Hematopoietic multipotent progenitor cell treated with erythropoietin and hydrocortisone succinate and interleukin-3 and kit ligand, for 15 days (in vitro differentiated cells): Measurements from ENCODE around the gene ACOT11.
"Not testable (repeated sequence)": the region's sequence is repeated elsewhere in the genome, so short reads cannot be mapped to it uniquely, and the experiment has no call there.

Source experiments
- DNase-seq: peaks from one replicate; pipeline ENCODE4 v3.0.0-alpha.2; 2015; ENCODE audit warnings: low spot score

Gene ACOT11

DNA sequence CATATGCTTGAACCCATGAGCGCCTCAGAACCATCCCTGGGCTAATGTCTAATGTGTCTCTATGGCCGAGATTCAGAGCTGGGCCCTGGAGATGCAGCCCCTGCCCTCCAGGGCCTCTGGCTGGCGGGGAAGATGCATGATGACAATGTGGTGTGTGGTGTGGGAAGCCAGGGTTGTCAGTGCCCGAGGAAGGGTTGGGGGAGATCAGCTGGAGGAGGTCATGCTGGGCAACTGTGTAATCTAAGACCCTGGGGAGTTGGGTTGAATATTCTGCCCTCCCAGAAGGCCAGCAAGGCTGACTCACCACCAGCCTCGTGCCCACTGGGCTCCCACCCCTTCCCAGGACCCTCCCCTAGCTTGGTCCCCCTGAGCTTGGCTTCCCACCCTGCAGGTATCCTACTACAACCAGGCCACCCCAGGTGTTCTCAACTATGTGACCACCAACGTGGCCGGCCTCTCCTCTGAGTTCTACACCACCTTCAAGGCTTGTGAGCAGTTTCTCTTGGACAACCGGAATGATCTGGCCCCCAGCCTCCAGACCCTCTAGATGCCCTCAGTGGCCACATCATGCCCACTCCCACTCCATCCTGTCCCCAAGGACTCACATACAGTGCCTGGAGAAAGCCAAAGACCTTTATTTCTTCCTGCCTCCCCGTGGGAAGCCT is 60.7 kb downstream of the ACOT11 start:
- no peak for DNase-seq

DNA sequence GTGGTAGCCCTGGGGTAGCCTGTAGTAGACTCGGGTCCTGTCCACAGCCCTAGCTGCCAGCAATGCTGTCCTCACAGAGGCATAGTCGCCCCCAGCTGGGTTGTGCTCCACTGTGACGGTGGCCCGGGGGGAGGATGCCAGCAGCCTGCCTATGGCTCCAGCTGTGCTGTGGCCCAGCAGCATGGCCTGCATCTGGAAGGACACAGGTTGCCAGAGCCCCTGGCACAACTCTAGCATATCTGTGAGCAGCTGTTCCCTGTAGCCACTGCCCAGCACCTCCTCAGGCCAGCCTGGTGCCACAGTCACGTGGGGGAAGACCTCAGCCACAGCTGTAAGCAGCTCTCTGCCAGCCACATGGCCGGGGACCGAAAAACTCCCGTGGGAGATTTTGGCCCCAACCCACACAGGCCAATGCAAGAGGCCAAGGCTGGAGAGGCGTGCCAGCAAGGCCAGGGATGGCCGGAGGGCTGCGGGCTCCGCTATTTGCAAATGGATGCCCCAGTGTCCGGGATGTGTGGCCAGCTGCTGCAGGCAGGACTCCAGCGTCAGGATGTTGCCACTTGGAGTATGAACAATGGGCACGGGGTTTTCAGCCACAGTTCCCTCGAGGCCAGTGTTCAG is 61.4 kb downstream of the ACOT11 start:
- DNase-seq = no peak

DNA sequence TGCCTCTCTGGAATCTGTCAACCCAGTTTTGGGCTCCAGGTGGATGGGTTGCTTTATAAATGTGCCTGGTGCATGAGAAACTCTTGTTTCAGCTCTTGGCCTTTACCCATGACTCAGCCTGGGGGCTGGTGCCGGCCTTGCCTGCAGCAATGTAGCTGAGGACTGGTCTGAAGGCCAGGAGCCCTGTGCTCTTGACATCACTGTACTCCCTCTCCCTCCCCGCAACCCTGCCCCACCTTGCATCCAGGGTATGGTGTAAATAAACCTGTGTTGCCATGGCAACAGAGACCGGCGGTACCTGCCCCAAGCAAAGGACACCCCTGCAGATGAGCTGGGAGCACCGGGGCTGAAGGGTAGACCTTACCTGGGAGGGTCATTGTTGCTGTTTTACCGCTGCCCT is 62.0 kb downstream of the ACOT11 start:
- no peak for DNase-seq

DNA sequence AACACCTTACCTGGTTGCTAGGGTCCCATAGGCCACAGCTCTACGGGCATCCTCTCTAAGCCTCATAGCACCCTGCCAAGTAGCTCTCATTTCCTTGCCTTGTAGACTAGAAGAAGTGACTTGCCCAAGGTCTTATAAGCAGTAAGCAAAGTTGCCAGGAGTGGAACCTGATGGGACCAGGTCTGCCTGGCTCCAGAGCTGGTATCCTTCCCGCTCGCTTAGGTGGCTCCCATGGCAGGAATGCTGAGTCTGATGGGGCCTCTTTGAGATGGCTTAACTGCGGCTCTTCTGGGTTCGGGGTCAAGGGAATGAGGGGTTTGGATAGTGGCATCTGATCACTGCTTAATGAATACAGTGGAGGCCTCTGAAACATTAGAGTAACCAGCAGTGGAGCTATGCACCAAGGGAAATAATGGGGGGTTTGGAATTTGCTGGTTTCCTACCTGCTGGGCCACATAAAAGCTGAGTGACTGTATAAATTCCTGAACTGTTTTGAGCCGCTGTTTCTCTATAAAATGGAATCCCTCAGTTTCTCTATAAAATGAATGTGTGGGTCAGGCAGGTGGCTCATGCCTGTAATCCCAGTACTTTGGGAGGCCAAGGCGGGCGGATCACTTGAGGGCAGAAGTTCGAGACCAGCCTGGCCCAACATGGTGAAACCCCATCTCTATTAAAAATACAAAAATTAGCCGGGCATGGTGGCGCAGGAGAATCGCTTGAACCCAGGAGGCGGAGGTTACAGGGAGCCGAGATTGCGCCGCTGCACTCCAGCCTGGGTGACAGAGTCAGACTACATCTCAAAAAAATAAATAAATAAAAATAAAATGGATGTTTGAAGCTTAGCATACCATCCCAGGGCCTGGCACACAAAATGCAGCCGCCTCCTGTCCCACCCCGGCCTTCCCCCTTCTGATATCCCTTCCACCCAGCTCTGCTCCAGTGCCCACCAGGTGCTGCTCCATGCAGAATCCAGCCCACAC is 62.9 kb downstream of the ACOT11 start:
- DNase-seq = no peak

DNA sequence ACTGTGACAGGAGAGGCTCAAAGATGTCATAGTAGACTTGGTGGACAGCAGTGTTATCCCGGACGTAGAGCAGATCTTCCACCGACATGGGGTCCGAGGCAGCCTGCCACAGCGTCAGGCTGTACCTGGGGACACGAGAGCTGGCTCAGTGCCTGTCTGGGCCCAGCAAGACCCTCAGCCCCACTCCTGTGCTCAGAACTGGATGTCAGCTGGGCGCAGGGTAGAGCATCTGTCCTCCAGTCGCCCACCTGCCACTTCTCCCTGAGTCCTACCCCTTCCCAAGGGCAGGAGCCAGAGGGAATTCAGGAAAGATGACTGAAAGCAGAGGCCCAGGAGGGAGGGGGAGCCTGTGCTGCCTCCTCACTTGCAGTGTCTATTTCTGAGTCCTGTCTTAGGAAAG is 63.6 kb downstream of the ACOT11 start:
- DNase-seq = no peak

DNA sequence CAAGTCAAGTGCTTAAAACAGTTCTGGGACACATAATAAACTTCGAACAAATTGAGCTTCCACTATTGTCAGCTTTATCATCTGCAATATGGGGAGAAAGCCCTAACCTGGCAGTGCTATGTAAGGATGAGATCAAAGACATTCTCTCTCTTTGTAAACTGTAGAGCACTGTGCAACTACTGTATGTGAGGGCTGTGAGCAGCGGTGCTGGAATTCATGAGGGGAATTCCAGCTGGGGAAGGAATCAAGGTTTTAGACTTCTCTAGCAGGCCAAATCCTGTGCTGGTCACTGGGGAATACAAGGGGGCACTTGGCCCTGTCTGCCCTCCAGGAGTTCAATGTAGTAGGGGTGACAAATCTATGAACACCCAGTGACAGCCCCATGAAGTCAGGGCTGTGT is 66.0 kb downstream of the ACOT11 start:
- DNase-seq = no peak

DNA sequence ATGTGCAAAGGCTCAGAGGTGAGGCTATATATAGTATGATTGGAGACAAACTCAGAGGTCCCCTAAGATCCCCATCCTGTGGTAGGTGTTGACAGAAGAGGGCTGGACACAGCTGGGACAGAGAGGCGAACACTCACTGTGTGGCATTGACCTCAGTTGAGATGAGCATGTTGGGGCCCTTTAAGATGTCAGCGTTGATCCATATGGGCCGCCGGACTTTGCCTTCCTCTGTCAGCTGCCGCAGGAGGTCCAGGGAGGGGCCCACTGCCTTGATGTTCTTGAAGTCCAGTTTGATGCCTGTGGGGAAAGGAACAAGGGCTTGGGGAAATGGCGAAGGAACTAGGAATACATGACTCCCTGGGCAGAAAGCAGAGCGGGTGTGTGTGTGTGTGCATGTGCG is 66.5 kb downstream of the ACOT11 start:
- DNase-seq = no peak

DNA sequence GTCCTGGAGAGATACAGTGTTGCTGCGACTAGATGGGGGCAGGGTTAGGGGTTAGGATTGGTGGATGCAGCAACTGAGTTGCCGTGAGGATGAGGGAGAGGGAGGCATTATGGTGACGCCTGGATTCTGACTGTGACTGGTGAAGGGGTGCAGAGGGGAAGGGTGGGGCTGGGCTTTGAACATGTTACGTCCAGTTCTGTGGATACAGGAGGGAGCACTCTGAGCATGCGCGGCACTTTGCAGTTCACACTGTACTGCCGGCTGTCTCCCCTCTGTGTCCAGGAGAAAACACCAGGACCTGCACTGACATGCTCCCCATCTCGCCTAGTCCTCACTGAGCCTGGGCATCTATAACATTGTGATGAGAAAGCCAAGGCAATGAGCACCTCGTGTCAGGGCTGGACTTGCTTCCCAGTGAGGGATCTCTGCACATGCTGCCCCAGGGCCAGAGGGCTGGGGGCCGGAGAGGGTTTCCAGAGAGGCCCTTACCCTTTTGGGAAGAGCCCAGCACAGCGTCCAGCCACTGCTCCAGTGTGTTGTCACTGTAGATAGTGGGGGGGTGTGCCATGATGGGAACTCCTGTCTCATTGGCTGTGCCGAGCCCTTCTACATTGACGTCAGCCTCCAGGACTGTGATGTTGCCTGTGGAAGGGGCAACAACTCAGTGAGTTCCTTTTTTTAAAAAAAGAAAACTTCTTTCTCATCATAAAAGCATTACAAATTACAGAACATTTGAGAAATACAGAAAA is 67.7 kb downstream of the ACOT11 start:
- no peak for DNase-seq

DNA sequence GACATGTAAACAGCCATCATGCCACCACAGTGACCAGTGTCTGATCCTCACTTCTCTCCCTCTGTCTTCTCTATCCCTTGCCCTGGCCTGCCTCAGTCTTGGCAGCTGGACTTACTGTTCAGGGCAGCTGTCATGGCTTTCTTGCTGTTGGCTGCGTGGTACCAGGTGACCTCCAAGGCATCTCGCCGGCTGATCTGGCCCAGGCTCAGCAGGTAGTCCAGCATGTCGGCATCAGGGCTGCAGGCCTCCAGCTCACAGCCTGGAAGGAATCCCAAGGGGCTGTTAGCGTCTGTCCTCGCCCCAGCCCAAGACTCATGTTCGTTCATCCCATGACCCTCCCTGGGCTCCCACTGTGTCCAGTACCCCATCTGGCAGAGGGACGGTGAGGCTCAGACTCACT is 71.7 kb downstream of the ACOT11 start:
- DNase-seq = no peak

DNA sequence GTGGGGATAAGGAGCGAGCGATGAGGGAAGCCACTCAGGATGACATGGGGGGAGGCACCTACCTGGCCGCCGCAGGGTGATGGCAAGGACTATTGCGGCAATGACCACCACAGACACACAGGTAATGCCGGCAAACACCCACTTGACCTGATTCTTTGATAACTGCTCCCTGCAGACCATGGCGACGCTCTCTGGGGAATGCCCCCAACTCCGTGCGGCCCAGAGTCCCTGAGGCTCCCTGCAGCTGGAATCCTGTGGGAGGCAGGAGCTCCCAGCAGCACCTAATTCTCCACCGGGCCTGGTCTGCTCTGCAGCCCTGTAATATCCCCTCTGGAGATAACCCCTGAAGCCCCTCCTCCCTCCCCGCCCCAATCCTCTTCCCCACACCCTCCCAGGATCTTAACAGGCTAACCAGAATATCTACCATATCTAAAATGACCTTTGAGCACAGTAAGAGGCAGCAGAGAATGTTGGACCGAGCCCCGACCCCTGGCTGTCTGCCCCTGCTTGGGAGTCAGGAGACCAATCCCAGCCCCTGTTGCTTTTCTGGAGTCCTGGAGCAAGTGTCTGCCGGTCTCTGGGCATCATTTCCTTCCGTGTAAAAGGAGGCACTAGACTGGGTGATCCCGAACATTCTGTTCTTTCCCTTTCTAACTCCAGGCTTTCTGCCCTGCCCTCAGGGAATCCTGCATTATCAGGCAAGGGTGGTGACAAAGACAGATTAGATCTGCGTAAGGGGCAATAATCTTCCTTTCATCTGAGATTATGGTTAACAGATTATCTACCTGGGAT is 75.4 kb downstream of the ACOT11 start, which contains the start of gene FAM151A:
Gene FAM151A, minus strand, starts transcription at position 310 of the 792 bp plus-strand sequence. Its CDS starts 130 bp downstream, at position 180.
- DNase-seq = no peak

DNA sequence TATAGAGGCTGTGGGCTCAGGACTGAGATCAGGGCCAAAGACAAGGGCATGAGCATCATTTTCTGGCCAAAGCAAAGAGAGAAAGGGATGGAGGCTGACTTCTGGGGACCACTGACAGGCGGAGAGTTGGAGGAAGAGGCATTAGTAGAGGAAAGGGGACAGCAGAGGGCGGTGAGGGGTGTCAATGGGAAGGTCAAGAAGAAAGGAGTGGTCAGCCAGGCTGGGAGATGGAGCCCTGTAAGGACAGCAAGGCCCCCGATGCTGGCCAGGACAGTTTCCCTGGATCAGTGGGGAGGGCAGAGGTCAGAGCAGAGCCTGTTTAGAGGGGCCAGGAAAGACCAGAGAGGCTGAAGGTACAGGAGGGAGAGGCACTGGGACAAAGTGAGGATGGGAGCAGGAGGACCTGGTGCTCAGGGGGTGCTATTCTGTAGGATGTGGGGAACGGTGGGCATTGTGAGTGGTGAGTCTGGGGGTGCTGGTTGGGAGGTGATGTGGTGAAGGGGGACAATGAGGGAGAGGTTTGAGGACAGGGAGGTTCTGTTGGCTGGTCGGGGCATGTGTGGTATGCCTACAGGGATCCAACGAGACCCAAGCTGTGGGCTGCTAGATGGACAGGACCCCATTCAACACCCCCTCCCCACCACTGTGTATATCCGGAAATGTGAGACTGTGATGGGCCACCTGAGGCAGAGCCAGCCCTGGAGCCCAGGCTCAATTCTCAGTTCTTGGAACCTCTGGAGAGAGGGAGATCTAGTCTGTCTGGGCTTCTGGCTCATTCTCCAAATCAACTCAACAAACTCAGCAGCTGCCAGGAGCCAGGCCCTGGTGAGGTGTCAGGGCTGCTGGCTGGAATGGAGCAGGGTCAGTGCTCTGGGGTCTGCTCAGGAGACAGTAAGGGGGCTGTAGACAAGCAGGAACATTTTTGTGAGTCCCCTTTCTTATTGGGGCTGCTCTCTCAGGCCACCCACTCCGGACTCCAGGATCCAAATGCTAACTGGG is 76.7 kb downstream of the ACOT11 start:
- DNase-seq = no peak

GRCh38 chr1:54627196-54627595 is 79.2 kb downstream of the ACOT11 start:
- no peak for DNase-seq

GRCh38 chr1:54635804-54636203 is 87.8 kb downstream of the ACOT11 start:
- DNase-seq = not testable (repeated sequence)

- not testable (repeated sequence) for DNase-seq
Observed at GRCh38 chr1:54636461-54637446, 88.7 kb downstream of the ACOT11 start.

GRCh38 chr1:54640361-54640760 is 92.3 kb downstream of the ACOT11 start:
- DNase-seq = no peak

GRCh38 chr1:54640863-54641836 is 93.1 kb downstream of the ACOT11 start, which contains the start of gene MROH7:
MROH7 (plus strand) TSS chr1:54641786; CDS start chr1:54652927, 11,141 bp downstream.
- DNase-seq = no peak

- no peak for DNase-seq
Observed at GRCh38 chr1:54643736-54644135, 95.7 kb downstream of the ACOT11 start.
